Breast epithelium (tissue), 3 donors: ENCODE measurements around the gene SLC25A27.

ENCODE experiments used
- POLR2A ChIP-seq: fragments of 450-650 bp; IDR thresholded peaks from one replicate; pipeline ENCODE4 v1.6.1; 2016; ENCODE audit warnings: antibody characterized with exemption, mild to moderate bottlenecking, moderate library complexity
- POLR2AphosphoS5 ChIP-seq, 3 donors: sonication (generic); formaldehyde crosslinking; IDR thresholded peaks; one replicate each; pipeline ENCODE4 v1.6.1; 2017; ENCODE audit warnings: antibody characterized with exemption in 3 of 3
- TF ChIP-seq, protein P1 (sequence below), 3 donors: fragments of 450-650 bp; IDR thresholded peaks; one replicate each; pipeline ENCODE4 v1.5.1; 2016 to 2017; ENCODE audit warnings: antibody characterized with exemption in 3 of 3, mild to moderate bottlenecking in 3 of 3, moderate library complexity in 3 of 3

DNA sequence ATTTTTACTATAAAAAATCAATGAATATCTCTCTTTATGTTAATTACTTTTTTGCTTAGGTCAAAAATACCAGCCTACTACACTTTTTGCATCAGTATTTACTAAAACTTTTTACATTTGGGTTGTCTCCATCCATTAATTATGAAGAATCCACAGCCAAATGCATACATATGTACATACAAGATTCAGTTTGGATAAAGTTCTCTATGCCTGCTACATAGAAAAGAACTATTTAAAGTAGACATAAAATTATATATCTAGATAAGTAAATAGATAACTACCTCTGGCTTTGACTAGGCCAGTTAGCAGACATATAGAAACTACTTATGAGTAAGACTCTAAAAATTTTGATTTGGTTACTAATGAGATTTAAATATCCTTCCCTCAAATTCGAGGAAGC, 47.2 kb downstream of the SLC25A27 start:
- TF ChIP-seq, protein P1, sequence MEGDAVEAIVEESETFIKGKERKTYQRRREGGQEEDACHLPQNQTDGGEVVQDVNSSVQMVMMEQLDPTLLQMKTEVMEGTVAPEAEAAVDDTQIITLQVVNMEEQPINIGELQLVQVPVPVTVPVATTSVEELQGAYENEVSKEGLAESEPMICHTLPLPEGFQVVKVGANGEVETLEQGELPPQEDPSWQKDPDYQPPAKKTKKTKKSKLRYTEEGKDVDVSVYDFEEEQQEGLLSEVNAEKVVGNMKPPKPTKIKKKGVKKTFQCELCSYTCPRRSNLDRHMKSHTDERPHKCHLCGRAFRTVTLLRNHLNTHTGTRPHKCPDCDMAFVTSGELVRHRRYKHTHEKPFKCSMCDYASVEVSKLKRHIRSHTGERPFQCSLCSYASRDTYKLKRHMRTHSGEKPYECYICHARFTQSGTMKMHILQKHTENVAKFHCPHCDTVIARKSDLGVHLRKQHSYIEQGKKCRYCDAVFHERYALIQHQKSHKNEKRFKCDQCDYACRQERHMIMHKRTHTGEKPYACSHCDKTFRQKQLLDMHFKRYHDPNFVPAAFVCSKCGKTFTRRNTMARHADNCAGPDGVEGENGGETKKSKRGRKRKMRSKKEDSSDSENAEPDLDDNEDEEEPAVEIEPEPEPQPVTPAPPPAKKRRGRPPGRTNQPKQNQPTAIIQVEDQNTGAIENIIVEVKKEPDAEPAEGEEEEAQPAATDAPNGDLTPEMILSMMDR (IDR thresholded peaks at IDR 0.05) = no peak
- TF ChIP-seq POLR2A (no peak), POLR2AphosphoS5 (IDR thresholded peaks at IDR 0.05) (no peak)
